Pancreas (tissue), 10 donors: Measurements from ENCODE around the gene FAM120A. TPM values are rescaled to one million over a fixed set of nuclear protein-coding genes. Genes with fewer than 3 reads are reported as not detected.

ENCODE experiments used
- ATAC-seq, 4 donors: fragments of 200-7000 bp; cut with Tn5 transposase; one replicate each; pipeline versions ENCODE4 v1.8.0 to v1.9.1; 2020; ENCODE audit warnings: mild to moderate bottlenecking in 4 of 4, moderate library complexity in 4 of 4
- DNase-seq, 6 donors: peaks; one replicate each; pipeline ENCODE4 v3.0.0-alpha.2; 2020
- FAIRE-seq: peaks from 2 replicates; lab custom pipeline; 2012; peaks lifted over from hg19 to GRCh38; lab: Jason Lieb, UNC
- H3K27ac ChIP-seq, 4 donors: fragments of 200-600 bp; sonication (generic); 1 replicate in 3 of 4; 2 replicates in 1 of 4; pipeline versions ENCODE4 v1.5.0 to v1.8.0; 2020
- H3K27me3 ChIP-seq, 4 donors: fragments of 200-600 bp; one replicate each; pipeline ENCODE4 v1.8.0; 2021
- H3K36me3 ChIP-seq, 3 donors: fragments of 200-600 bp; sonication (generic) in 1 of 3; one replicate each; pipeline versions ENCODE4 v1.5.0 to v1.8.0; 2020 to 2021
- H3K4me1 ChIP-seq, 3 donors: fragments of 200-600 bp; one replicate each; pipeline ENCODE4 v1.8.0; 2021
- H3K4me3 ChIP-seq, 4 donors: fragments of 200-600 bp; sonication (generic) in 2 of 4; one replicate each; pipeline versions ENCODE4 v1.5.0 to v1.8.0; 2020 to 2021
- H3K9me3 ChIP-seq, 4 donors: fragments of 200-600 bp; one replicate each; pipeline ENCODE4 v1.8.0; 2021
- WGBS, 2 donors: extraction: QIAGEN DNeasy Blood & Tissue Kit; methylation state at CpG; one replicate each; pipeline ENCODE4 v1.1.7; 2013; 5-methylcytosine and 5-hydroxymethylcytosine counted together
- intact Hi-C, 3 donors: fragments of 100-400 bp; cut with DNase I; formaldehyde crosslinking; loops; one replicate each; pipeline versions ENCODE4 v1.11.1 to v1.14.2; 2022
- polyA plus RNA-seq, 2 donors: library from polyadenylated mRNA; stranded (reverse); fragments of 200-250 nt; gene quantifications; one replicate each; pipeline ENCODE4 v1.2.3, GENCODE V29; 2013
- total RNA-seq, 6 donors: library from RNA; stranded (reverse); fragmentation: NEBNext Ultra II Directional in 4 of 6; extraction: Animal tissue kit (Norgen Biotek cat#: 25700) in 4 of 6; gene quantifications; one replicate each; pipeline versions ENCODE4 v1.2.1 to v1.2.4, GENCODE V29; 2021 to 2023
- TF ChIP-seq, protein P1 (sequence below), 4 donors: fragments of 200-600 bp; sonication (generic) in 3 of 4; IDR thresholded peaks; one replicate each; pipeline versions ENCODE4 v1.5.0 to v1.8.0; 2021; ENCODE audit warnings: antibody characterized with exemption in 4 of 4
- donor health status: healthy with polysubstance abuse.
- donor health status: DM: no; HTN: no; CAD: no; lungs with moderate emphysema.
- donor health status: DM: no; HTN: no; CAD: no.
- donor health status: control.
- donor health status: control.
- donor health status: Bipolar disorder and iron deficiency.
- donor health status: DM: yes; HTN: yes; CAD: no.
- donor health status: DM: no; HTN: no; CAD: no.
- donor health status: DM: no; HTN: no; CAD: no.
- donor health status: DM: yes; HTN: yes; CAD: no.

FAM120A gene
- total and polyA plus RNA-seq, 8 donors = 24.2 to 66.4 (median 54.0) TPM

DNA sequence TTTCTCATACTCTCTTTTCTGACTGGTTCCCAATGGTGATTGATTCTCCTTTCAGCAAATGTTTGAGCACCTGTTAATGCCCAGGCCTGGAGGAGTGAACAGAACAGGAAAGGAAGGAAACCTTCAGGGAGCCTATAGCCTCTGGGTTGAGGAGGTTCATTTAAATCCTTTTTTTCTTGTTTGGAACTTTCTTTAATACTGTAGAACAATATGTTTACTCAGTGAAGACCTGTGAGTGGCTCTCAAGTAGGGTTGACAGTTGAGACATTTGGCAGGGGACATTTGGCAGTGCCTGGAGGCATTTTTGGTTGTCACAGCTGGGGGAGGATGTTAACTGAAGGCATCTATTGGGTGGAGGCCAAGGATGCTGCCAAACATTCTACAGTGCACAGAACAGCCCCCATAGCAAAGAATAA lies 8.0 kb downstream of the FAM120A start:
- Histone ChIP-seq H3K27ac (no peak overlapping the region), H3K4me3 (no peak overlapping the region), H3K36me3 (no peaks in the 10 kb centered on the region), H3K27me3 (no peaks in the 10 kb centered on the region), H3K4me1 (peaks cover 12 to 33% (median 28%) of the 10 kb centered on the region in 3 donors), H3K9me3 (no peaks in the 10 kb centered on the region)
- DNase-seq = no peak
- no peak for FAIRE-seq
- ATAC-seq = no peak
- TF ChIP-seq, protein P1, sequence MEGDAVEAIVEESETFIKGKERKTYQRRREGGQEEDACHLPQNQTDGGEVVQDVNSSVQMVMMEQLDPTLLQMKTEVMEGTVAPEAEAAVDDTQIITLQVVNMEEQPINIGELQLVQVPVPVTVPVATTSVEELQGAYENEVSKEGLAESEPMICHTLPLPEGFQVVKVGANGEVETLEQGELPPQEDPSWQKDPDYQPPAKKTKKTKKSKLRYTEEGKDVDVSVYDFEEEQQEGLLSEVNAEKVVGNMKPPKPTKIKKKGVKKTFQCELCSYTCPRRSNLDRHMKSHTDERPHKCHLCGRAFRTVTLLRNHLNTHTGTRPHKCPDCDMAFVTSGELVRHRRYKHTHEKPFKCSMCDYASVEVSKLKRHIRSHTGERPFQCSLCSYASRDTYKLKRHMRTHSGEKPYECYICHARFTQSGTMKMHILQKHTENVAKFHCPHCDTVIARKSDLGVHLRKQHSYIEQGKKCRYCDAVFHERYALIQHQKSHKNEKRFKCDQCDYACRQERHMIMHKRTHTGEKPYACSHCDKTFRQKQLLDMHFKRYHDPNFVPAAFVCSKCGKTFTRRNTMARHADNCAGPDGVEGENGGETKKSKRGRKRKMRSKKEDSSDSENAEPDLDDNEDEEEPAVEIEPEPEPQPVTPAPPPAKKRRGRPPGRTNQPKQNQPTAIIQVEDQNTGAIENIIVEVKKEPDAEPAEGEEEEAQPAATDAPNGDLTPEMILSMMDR (IDR thresholded peaks at IDR 0.05) = no peak
- intact Hi-C loops = no loop called here

DNA sequence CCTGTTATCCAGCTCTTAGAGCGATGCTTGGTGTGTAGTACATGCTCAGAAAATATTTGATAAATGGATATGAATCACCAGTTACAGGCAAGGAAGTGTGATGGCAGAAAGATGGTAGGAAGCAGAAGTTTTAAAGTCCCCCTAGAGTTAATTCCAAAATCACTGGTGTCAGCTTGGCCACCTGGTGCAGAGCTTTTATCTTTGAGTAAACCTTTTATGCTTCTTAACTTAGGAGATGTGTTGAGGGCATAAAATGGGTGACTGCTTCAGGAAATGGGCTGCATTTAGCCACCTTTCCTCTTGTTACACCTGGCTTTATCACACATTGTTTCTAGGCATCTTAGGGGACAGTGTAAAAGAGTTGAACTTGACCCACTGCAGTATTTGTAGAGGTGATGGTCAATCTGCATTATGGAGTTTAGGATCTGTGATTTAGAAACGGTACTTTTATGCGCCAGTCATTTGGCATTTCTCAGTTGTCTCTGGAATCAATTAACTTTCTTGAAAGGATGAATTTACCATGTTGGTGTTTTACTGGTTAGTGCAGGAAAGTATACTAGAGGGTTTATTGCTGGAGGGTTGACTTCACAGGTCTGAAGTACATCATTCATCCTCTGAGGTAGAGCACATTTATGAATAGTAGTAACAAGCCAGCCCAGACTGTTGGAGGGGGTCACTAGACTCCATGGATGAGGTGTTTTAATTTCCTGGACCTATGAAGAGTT lies 9.4 kb downstream of the FAM120A start:
- FAIRE-seq (no peak), DNase-seq (no peak), ATAC-seq (no peak)
- Histone ChIP-seq H3K4me1 (peaks cover 14 to 30% (median 24%) of the 10 kb centered on the region in 3 donors), H3K4me3 (no peak overlapping the region), H3K27ac (no peak overlapping the region), H3K27me3 (no peaks in the 10 kb centered on the region), H3K9me3 (no peaks in the 10 kb centered on the region), H3K36me3 (no peaks in the 10 kb centered on the region)
- 79 to 86% methylated on average over 3 of the region's 3 CpGs for WGBS, 2 donors
- TF ChIP-seq, protein P1 (IDR thresholded peaks at IDR 0.05) = no peak
- intact Hi-C loops = no loop called here

DNA sequence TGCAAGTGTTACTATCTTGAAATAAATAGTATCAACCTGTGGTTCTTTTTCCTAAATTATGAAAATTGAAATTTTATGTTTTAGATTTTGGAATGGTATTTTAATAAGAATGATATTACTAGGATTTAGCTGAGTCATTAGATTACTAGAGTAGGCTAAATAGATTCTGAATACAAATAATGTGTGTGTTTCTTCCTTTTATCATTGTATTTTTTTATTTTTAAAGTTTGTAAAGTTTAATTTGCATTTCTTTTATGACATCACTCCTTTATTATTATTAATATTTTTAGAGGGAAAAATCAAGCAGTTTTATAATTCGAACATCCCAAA lies 9.9 kb downstream of the FAM120A start:
- H3K27ac ChIP-seq = no peak overlapping the region
- peaks cover 8 to 32% (median 24%) of the 10 kb centered on the region in 3 donors for H3K4me1 ChIP-seq

DNA sequence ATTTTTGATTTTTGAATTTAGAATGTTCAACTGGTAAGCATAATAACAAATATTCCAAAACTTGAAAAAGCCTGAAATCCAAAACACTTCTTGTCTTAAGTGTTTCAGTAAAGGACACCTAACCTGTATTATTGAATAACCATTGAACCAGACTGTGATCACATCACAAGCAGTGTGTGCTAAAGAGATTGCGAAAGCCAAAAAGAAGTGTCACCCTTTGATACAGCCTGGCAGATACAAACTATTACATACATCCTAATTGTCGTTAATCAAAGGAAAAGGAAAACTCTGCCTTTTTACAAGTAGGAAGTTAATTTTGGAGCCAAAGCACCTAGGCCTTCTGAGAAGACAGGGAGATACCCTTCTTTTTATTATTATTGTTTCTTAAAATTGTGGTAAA lies 10.3 kb downstream of the FAM120A start:
- FAIRE-seq (no peak), ATAC-seq (no peak), DNase-seq (no peak)
- H3K36me3 ChIP-seq = no peaks in the 10 kb centered on the region
- no peak overlapping the region for H3K4me3 ChIP-seq
- intact Hi-C loops = no loop called here
- H3K27ac ChIP-seq = no peak overlapping the region
- WGBS, 2 donors = 91 to 94% methylated on average over 2 of the region's 2 CpGs
- TF ChIP-seq, protein P1 (IDR thresholded peaks at IDR 0.05) = no peak
- H3K4me1 ChIP-seq = peaks cover 7 to 32% (median 29%) of the 10 kb centered on the region in 3 donors
- no peaks in the 10 kb centered on the region for H3K9me3 ChIP-seq
- no peaks in the 10 kb centered on the region for H3K27me3 ChIP-seq

More for the DNA sequence above, 9.9 kb downstream of the FAM120A start:
- no peak for FAIRE-seq
- TF ChIP-seq, protein P1 (IDR thresholded peaks at IDR 0.05) = no peak
- intact Hi-C loops = no loop called here
- DNase-seq = no peak
- no peak for ATAC-seq
- Histone ChIP-seq H3K27me3 (no peaks in the 10 kb centered on the region), H3K4me3 (no peak overlapping the region), H3K9me3 (no peaks in the 10 kb centered on the region), H3K36me3 (no peaks in the 10 kb centered on the region)
- WGBS, 2 donors = 92 to 93% methylated on average over 1 of the region's 1 CpG

DNA sequence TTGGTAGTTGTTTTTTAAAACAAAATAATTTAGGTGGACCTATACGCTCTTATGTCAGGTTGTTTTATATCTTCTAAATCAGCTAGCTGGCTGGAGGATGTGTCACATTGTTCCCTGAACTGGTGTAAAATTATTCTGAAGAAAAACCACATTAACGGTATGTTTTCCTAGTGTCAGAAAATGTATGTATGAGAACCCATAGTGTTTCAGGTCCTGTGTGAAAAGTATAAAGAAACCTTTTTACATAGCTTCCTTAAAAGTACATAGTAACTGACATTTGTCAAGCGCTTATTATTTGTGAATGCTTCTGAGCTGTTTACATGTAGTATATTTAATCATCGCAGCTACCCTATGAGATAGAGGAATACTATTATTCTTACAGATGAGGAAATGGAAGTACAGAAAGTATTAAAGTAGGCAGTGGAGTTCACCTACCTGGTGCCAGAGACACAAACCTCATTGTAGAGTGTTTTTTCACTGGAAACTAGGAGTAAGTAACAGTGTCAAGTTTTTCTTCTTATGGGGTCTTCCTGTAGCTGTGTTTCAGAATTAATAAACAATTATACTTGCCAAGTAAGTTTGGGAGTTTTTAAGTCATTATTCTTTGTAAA lies 12.3 kb downstream of the FAM120A start:
- FAIRE-seq (no peak), ATAC-seq (no peak), DNase-seq (no peak)
- no peaks in the 10 kb centered on the region for H3K27me3 ChIP-seq
- no peaks in the 10 kb centered on the region for H3K9me3 ChIP-seq
- H3K4me1 ChIP-seq = peaks cover 20 to 43% (median 40%) of the 10 kb centered on the region in 3 donors
- intact Hi-C loops = no loop called here
- 78 to 84% methylated on average over 4 of the region's 4 CpGs for WGBS, 2 donors
- no peak overlapping the region for H3K4me3 ChIP-seq
- peak overlapping the region in 1 of 4 donors; percentile 9 for H3K27ac ChIP-seq
- H3K36me3 ChIP-seq = no peaks in the 10 kb centered on the region
- TF ChIP-seq, protein P1 (IDR thresholded peaks at IDR 0.05) = no peak
